Measurements from ENCODE around the gene HEXIM2. TPM values are rescaled to one million over a fixed set of nuclear protein-coding genes. Genes with fewer than 3 reads are reported as not detected.

HEXIM2 gene
- total and polyA plus RNA-seq, 10 donors: 4.0 to 10.4 (median 7.9) TPM

- H3K27ac ChIP-seq: no peak overlapping the region
- no peak for DNase-seq
- no peaks in the 10 kb centered on the region for H3K36me3 ChIP-seq
- H3K4me3 ChIP-seq: no peak overlapping the region
- intact Hi-C loops (cut with DNase I; ENCODE audit: low total_unique reads): no loop called here
- H3K9me3 ChIP-seq: peaks cover 0 to 3% (median 0%) of the 10 kb centered on the region in 8 donors
- TF ChIP-seq POLR2AphosphoS5 (IDR thresholded peaks at IDR 0.05): no peak
- TF ChIP-seq CTCF (IDR thresholded peaks at IDR 0.05 in 8 of 11, conservative IDR thresholded peaks at IDR 0.05 in 3 of 11): no peak
- TF ChIP-seq POLR2A (IDR thresholded peaks at IDR 0.05): no peak
- H3K4me1 ChIP-seq: no peaks in the 10 kb centered on the region
- no peaks in the 10 kb centered on the region for H3K27me3 ChIP-seq (replicated peaks in 1 of 7)
- WGBS, 5 donors: 61 to 75% (median 71%) methylated on average over 11 of the region's 11 CpGs
These were observed 29.0 kb downstream of the HEXIM2 start for GRCh38 chr17:45190503-45191255.

- TF ChIP-seq CTCF (IDR thresholded peaks at IDR 0.05 in 8 of 11, conservative IDR thresholded peaks at IDR 0.05 in 3 of 11) (no peak), POLR2A (IDR thresholded peaks at IDR 0.05) (no peak), POLR2AphosphoS5 (IDR thresholded peaks at IDR 0.05) (no peak)
- Histone ChIP-seq H3K27ac (no peak overlapping the region), H3K9me3 (peaks cover 0 to 3% (median 0%) of the 10 kb centered on the region in 8 donors), H3K4me1 (peaks cover 0 to 21% (median 12%) of the 10 kb centered on the region in 6 donors), H3K27me3 (replicated peaks in 1 of 7) (no peaks in the 10 kb centered on the region), H3K4me3 (no peak overlapping the region), H3K36me3 (no peaks in the 10 kb centered on the region)
- DNase-seq: no peak
- intact Hi-C loops (cut with DNase I; ENCODE audit: low total_unique reads): no loop called here
These were observed 33.7 kb downstream of the HEXIM2 start for GRCh38 chr17:45195424-45195823.

- peak overlapping the region in 2 of 8 donors; percentile 23 to 48 for H3K27ac ChIP-seq
These were observed 35.4 kb downstream of the HEXIM2 start for GRCh38 chr17:45197108-45197507.

More at GRCh38 chr17:45197108-45197507, 35.4 kb downstream of the HEXIM2 start:
- WGBS, 5 donors: 73 to 90% (median 80%) methylated on average over 6 of the region's 6 CpGs
- H3K4me1 ChIP-seq: peaks cover 0 to 38% (median 14%) of the 10 kb centered on the region in 6 donors
- peaks cover 0 to 3% (median 0%) of the 10 kb centered on the region in 8 donors for H3K9me3 ChIP-seq
- H3K36me3 ChIP-seq: no peaks in the 10 kb centered on the region
- intact Hi-C loops (cut with DNase I; ENCODE audit: low total_unique reads): loop anchor here (2.0 kb wide), 1 partner anchor 62 kb away; the partner anchor contains the start of gene ACBD4
- no peak for DNase-seq
- TF ChIP-seq POLR2AphosphoS5 (IDR thresholded peaks at IDR 0.05) (no peak), CTCF (IDR thresholded peaks at IDR 0.05 in 8 of 11, conservative IDR thresholded peaks at IDR 0.05 in 3 of 11) (no peak), POLR2A (IDR thresholded peaks at IDR 0.05) (no peak)
- H3K4me3 ChIP-seq: no peak overlapping the region
- no peaks in the 10 kb centered on the region for H3K27me3 ChIP-seq (replicated peaks in 1 of 7)
